Left ventricle myocardium inferior (tissue), 1 donor: ENCODE results near the gene ADCY9. TPM values are rescaled to one million over a fixed set of nuclear protein-coding genes. Genes with fewer than 3 reads are reported as not detected.
A peak's percentile ranks its signal among the peaks of the same experiment; 100 is the strongest.

Experiments
- DNase-seq: peaks from one replicate; pipeline ENCODE4 v3.0.0-alpha.2; 2020
- H3K27ac ChIP-seq: fragments of 200-600 bp; replicated peaks from 2 replicates; pipeline ENCODE4 v1.8.0; 2021
- H3K27me3 ChIP-seq: fragments of 200-600 bp; 2 replicates; pipeline ENCODE4 v1.8.0; 2021; ENCODE audit warnings: low read depth
- H3K36me3 ChIP-seq: fragments of 200-600 bp; 2 replicates; pipeline ENCODE4 v1.8.0; 2021
- H3K4me1 ChIP-seq: fragments of 200-600 bp; 2 replicates; pipeline ENCODE4 v1.8.0; 2021
- H3K4me3 ChIP-seq: fragments of 200-600 bp; 2 replicates; pipeline ENCODE4 v1.8.0; 2021; ENCODE audit warnings: mild to moderate bottlenecking, moderate library complexity
- H3K9me3 ChIP-seq: fragments of 200-600 bp; replicated peaks from 2 replicates; pipeline ENCODE4 v1.8.0; 2021
- intact Hi-C: fragments of 100-400 bp; cut with micrococcal nuclease; formaldehyde crosslinking; loops from one replicate; pipeline ENCODE4 v1.11.0; 2022
- total RNA-seq: library from RNA; stranded (reverse); fragmentation: NEBNext Ultra II Directional; extraction: Animal tissue kit (Norgen Biotek cat#: 25700); gene quantifications from one replicate; pipeline ENCODE4 v1.2.1, GENCODE V29; 2021
- TF ChIP-seq, protein P1 (sequence below): fragments of 200-600 bp; IDR thresholded peaks from 2 replicates; pipeline ENCODE4 v1.8.0; 2021; ENCODE audit warnings: antibody characterized with exemption, mild to moderate bottlenecking, borderline replicate concordance
- donor health status: DM: no; HTN: yes; CAD: no; lungs with severe emphysema.

Gene ADCY9
- total RNA-seq, 1 donor from 2014 or later = 44.3 TPM

DNA sequence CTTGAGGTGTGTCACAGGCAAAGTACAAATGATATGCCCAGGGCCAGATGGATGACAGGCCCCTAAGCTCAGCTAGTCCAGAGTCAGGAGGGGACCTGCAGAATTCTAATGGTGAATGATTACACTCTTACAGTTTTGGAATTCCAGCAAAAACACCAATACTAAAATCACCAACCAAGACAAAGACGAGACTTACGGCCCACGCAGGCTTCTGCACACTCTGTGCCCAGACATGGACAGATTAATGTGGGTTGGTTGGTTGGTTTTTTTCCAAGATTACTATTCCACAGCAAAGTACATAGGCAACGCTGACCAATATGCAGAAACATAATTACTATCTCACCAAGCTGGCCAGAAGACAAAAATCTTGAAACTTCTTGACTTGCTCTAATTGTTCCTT lies 9.7 kb downstream of the ADCY9 start:
- Histone ChIP-seq H3K36me3 (peaks cover 8% of the 10 kb centered on the region), H3K27me3 (no peaks in the 10 kb centered on the region), H3K27ac (no peak overlapping the region), H3K4me3 (no peak overlapping the region), H3K9me3 (no peaks in the 10 kb centered on the region), H3K4me1 (peaks cover 28% of the 10 kb centered on the region)
- TF ChIP-seq, protein P1, sequence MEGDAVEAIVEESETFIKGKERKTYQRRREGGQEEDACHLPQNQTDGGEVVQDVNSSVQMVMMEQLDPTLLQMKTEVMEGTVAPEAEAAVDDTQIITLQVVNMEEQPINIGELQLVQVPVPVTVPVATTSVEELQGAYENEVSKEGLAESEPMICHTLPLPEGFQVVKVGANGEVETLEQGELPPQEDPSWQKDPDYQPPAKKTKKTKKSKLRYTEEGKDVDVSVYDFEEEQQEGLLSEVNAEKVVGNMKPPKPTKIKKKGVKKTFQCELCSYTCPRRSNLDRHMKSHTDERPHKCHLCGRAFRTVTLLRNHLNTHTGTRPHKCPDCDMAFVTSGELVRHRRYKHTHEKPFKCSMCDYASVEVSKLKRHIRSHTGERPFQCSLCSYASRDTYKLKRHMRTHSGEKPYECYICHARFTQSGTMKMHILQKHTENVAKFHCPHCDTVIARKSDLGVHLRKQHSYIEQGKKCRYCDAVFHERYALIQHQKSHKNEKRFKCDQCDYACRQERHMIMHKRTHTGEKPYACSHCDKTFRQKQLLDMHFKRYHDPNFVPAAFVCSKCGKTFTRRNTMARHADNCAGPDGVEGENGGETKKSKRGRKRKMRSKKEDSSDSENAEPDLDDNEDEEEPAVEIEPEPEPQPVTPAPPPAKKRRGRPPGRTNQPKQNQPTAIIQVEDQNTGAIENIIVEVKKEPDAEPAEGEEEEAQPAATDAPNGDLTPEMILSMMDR = no peak
- intact Hi-C loops = no loop called here
- no peak for DNase-seq

DNA sequence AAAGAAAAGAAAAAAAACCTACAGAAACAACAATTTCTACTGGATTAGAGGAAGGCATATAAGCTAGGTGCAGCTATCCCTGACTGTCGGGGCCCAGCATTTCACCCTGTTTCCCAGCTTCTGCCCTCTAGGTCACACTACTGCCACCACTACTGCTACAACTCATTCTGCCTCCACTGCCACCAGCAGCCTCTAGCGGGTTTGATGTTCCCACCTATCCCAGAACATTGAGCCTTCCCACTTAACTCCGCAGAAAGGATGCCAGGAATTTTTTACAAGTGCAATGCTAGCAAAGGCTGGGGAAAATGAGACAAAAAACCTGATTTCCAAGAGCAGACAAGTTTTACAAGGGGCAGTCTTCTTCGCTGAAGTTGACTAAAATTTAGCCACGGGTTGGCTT lies 10.4 kb downstream of the ADCY9 start:
- H3K27ac ChIP-seq = no peak overlapping the region
- no peak for DNase-seq

DNA sequence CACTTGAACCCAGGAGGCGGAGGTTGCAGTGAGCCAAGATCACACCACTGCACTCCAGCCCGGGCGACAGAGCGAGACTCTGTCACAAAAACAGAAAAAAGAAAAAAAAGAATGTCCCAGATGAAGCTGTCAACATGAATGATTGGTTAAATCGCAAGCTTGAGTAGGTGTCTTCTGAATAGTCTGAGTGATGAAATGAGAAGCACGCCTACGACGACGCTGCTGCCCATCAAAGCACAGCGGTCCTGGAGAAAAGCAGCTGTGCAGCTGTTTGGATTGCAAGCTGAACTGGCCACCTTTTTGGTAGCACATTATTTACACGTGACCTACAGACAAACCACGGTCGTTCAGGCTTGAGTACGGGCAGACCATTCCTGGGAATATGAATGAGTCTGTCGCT lies 12.5 kb downstream of the ADCY9 start:
- intact Hi-C loops = no loop called here
- H3K9me3 ChIP-seq = no peaks in the 10 kb centered on the region
- TF ChIP-seq, protein P1 = no peak

More for the DNA sequence above, 10.4 kb downstream of the ADCY9 start:
- intact Hi-C loops = no loop called here
- Histone ChIP-seq H3K4me1 (peaks cover 28% of the 10 kb centered on the region), H3K36me3 (peaks cover 8% of the 10 kb centered on the region), H3K4me3 (no peak overlapping the region), H3K27me3 (no peaks in the 10 kb centered on the region), H3K9me3 (no peaks in the 10 kb centered on the region)
- TF ChIP-seq, protein P1 = no peak

DNA sequence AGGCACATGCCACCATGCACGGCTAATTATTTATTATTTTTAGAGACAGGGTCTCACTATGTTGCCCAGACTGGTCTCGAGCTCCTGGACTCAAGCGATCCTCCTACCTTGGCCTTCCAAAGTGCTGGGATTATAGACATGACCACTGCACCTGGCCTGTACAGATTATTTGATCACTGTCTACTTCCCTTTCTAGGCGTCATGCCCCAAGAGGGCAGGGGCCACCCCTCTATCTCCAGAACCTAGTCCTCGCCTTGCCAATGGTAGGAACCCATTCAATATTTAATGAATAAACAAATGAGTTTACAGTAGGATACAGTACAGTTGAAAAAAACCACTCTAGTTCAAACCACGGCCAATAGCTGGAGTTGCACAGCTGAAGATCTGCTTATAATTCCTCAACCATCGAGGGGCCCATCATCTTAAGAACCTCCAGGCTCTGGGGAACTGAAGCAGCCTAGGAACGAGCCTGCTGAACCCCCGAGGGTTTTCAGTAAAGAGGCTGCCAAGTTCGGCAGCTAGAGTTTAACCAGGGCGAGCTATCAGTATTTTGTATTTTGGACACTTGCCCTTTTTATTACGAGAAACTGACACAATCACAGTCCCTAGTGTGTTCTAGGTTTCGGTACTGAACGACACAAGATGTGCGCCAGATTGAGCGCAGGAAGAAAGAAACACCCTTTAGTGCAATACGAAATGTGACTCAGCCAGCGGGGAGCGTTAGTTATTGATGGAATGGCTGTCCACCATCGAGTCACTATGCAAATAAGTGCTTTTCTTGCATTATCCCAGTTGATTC lies 14.6 kb downstream of the ADCY9 start:
- H3K36me3 ChIP-seq = peaks cover 5% of the 10 kb centered on the region
- peak; percentile 25 for DNase-seq
- TF ChIP-seq, protein P1 = no peak
- peaks cover 23% of the 10 kb centered on the region for H3K4me1 ChIP-seq
- no peak overlapping the region for H3K4me3 ChIP-seq
- no peaks in the 10 kb centered on the region for H3K27me3 ChIP-seq
- peak overlapping the region; percentile 57 for H3K27ac ChIP-seq
- intact Hi-C loops = no loop called here
- H3K9me3 ChIP-seq = no peaks in the 10 kb centered on the region

More for the DNA sequence above, 12.5 kb downstream of the ADCY9 start:
- no peak overlapping the region for H3K27ac ChIP-seq
- DNase-seq = no peak
- H3K27me3 ChIP-seq = no peaks in the 10 kb centered on the region
- peaks cover 8% of the 10 kb centered on the region for H3K36me3 ChIP-seq
- H3K4me3 ChIP-seq = no peak overlapping the region
- peaks cover 18% of the 10 kb centered on the region for H3K4me1 ChIP-seq

DNA sequence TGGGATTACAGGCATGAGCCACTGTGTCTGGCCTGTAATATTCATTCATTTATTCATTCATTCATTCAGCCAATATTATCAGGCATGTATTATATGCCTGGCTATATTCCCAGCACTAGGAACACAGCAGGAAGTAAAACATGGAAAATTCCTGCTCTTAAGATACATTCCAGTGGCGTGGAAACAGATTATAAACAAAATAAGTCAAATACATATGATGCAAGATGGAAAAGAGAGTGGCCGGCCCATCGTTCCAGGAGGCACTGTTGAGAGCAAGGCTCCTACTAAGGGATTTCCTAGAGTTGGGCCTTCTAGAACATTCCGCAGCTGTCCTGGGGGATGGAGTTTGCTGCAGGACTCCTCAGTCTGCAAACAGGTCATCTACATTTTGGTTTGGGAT lies 17.7 kb downstream of the ADCY9 start:
- Histone ChIP-seq H3K27me3 (no peaks in the 10 kb centered on the region), H3K36me3 (no peaks in the 10 kb centered on the region), H3K4me1 (peaks cover 52% of the 10 kb centered on the region), H3K9me3 (no peaks in the 10 kb centered on the region), H3K4me3 (no peak overlapping the region), H3K27ac (no peak overlapping the region)
- TF ChIP-seq, protein P1 = no peak
- no peak for DNase-seq
- intact Hi-C loops = no loop called here
